ENCODE data around the gene UGT8. TPM values are rescaled to one million over a fixed set of nuclear protein-coding genes. Genes with fewer than 3 reads are reported as not detected.

UGT8 gene
- total RNA-seq: not detected

- TF ChIP-seq CTCF (IDR thresholded peaks at IDR 0.05; ENCODE audit: low read depth): no peak
Measured at GRCh38 chr4:114598191-114599121, at the start of gene UGT8. Gene UGT8 (plus strand): TSS chr4:114598807. CDS start chr4:114622881, 24,074 bp downstream.

- no peak for TF ChIP-seq CTCF (IDR thresholded peaks at IDR 0.05; ENCODE audit: low read depth)
Measured at GRCh38 chr4:114549638-114550037, 49.0 kb upstream of the UGT8 start.

- no peak for TF ChIP-seq CTCF (IDR thresholded peaks at IDR 0.05; ENCODE audit: low read depth)
Measured at GRCh38 chr4:114558446-114559020, 40.1 kb upstream of the UGT8 start.

- TF ChIP-seq CTCF (IDR thresholded peaks at IDR 0.05; ENCODE audit: low read depth): no peak
Measured at GRCh38 chr4:114561590-114561989, 37.0 kb upstream of the UGT8 start.

- no peak for TF ChIP-seq CTCF (IDR thresholded peaks at IDR 0.05; ENCODE audit: low read depth)
Measured at GRCh38 chr4:114562176-114562904, 36.3 kb upstream of the UGT8 start.

- TF ChIP-seq CTCF (IDR thresholded peaks at IDR 0.05; ENCODE audit: low read depth): no peak
Measured at GRCh38 chr4:114563536-114564315, 34.9 kb upstream of the UGT8 start.
